ENCODE results near the gene IGFBP4.
A peak's percentile ranks its signal among the peaks of the same experiment; 100 is the strongest.

IGFBP4 gene

DNA sequence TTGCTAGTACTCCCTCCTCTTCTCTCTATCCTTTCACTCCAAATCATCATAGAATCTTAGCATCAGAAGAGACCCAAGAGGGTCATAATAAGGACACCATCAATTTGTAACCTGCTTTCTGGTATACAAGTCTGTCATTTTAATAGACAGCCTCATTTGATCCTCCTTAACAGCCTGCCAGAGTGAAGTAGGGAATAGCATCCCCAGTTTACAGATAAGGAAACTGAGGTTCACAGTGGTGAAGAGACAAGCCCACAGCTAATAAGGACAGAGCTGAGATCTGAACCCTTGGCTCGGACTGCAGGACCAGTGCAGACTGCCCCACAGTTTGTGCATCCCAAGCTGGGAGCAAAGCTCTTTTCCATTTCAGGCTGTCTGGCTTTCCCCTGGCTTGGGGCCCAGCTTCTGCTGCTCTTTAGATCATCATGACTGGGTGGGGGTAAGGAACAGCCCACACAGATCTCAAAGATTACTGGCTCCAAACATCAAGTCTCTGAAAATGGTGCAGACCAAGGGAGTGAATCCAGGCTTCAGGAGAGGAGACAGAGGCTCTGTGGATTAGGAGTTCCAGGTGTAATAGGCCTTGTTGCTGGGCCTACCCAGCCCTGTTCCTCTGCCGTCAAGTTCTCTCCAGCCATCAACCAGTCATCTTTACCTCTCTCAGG, 10.3 kb upstream of the IGFBP4 start:
- peak; percentile 3 for DNase-seq (ENCODE audit: low spot score)

DNA sequence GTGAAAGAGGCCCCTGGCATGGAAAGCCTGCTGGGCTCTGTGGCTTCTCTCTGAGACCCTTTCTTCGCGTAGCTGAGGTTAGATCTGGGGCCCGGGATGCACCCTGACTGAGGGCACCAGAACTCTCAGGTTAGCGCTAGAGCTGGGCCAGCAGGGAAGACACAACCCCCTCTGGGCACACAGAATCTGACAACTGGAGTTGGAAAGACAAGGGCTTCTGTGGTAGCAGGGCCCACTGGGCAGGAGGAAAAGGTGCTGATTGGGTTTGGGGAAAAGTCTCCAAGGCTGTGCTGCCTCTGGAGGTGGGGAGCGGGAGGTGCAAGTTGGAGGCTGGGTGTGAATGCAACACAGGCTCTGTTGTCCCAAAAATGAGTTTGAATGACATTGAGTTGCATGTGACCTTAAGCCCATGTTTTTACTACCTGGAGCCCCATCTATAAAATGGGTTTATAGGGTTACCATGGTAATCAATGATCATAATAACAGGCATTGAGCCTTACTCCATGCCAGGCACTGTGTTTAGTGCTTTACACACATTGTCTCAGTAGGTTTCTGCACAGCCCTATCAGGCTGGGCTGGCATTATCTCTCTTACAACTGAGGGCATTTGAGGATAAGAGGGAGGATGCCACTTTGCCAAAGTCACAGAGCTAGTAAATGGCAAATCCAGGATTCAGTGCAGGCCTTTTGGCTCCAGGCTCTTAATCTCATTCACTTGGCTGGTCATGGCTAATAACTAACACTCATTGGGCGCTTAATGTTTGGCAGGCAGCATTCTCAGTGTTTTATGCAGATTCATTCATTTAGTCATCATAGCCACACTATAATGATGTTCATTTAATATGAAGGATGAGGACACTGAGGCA, 9.5 kb upstream of the IGFBP4 start:
- DNase-seq (ENCODE audit: low spot score): peak; percentile 72

DNA sequence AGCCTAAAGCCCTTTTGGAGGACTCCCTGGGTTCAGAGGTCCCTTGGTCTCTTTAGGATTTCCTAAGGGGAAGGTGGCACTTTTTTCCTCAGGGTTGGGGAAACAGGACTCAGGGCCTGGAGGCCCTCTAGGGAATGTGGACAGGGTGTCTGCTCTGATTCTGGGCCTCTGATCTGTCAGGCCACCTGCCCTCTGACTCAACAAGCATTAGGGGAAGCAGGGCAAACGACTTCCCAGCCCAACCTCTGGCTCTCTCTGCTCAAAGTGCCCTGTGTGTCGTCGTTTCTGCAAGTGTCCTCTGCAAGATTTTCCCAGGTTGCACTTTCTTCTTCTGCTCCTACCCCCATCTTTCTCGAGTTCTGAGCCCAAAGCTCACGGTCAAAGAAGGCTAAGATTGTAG, 6.6 kb upstream of the IGFBP4 start:
- no peak for DNase-seq (ENCODE audit: low spot score)

DNA sequence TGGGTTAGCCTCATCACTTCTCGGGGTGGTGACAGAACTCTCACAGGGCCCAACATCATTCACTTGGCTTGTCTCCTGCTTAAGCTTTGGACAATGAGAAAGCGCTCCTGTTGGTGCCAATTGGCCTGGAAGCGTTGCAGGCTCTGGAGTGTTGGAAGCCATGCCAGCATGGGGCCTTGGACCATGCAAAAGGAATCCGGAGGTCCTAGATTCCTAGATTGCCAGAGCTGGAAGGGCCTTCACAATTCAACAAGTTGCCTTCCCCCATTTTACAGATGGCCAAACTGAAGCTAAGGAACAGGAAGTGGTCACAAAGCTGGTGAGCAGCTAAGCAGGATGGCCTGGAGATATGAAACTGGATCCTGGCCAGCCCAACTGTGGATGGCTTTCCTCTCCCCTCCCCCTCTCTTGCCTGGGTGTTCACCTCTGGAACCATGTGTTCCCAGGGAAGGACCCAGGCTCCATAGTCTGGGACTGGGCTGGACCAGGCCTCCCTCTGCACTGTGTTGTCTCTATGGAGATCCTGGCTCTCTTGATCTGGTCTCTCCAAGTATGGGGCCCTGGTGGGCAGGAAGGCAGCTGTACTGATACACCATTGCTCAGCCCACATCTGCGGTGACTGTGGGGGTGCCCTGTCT, 6.0 kb upstream of the IGFBP4 start:
- DNase-seq (ENCODE audit: low spot score): no peak

DNA sequence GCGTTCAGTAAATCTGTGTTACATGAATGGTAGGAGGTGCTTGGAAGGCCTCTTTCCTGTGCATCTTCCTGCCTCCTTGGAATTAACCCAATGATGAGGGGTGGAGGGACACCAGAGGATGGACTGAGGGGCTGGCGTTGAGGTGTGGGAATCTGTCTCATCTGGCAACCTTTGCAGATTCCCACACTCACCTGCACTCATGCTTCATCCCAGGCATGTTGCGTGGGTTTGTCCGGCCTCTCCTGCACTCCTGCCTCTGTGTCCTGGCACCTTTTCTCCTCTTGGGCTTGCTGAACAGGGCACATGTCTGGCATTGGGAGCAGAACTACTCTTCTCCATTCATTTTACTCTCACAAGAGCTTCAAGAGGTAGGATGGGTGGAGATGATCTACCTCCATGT, 3.1 kb upstream of the IGFBP4 start:
- DNase-seq (ENCODE audit: low spot score): no peak

DNA sequence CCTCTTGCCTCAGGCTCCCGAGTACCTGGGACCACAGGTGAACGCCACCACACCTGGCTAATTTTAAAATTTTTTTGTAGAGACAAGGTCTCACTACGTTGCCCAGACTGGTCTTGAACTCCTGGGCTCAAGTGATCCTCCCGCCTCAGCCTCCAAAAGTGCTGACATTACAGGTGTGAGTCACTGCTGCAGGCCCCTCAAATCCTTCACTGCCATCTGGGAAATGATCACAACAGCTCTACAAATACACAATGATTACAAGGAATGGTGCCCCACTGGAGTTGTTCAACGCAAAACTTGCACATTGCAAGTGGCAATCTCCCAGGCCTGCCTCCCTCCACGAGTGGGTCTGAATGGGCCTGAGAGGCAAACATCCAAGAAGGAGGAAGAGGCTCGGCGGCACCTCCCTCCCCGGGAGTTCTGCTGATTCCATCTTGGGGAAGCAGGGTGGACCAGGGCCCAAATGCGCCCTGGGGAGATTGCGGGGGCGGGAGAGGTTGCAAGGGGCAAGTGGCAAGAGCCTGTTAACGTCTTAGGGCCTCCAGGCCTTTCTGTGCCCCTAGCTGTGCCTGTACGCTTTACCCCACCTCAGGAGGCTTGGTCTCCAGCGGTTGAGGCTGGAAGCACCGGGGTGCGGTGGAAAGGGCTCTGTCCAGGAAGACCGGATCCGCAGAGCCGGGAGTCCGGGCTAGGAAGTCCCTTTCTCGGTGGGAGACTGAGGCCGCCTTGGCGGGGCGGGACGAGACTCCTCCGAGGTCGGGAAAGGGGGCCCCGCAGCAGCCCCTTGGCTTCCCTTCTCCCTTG, 656 bp upstream of the IGFBP4 start:
- no peak for DNase-seq (ENCODE audit: low spot score)

DNA sequence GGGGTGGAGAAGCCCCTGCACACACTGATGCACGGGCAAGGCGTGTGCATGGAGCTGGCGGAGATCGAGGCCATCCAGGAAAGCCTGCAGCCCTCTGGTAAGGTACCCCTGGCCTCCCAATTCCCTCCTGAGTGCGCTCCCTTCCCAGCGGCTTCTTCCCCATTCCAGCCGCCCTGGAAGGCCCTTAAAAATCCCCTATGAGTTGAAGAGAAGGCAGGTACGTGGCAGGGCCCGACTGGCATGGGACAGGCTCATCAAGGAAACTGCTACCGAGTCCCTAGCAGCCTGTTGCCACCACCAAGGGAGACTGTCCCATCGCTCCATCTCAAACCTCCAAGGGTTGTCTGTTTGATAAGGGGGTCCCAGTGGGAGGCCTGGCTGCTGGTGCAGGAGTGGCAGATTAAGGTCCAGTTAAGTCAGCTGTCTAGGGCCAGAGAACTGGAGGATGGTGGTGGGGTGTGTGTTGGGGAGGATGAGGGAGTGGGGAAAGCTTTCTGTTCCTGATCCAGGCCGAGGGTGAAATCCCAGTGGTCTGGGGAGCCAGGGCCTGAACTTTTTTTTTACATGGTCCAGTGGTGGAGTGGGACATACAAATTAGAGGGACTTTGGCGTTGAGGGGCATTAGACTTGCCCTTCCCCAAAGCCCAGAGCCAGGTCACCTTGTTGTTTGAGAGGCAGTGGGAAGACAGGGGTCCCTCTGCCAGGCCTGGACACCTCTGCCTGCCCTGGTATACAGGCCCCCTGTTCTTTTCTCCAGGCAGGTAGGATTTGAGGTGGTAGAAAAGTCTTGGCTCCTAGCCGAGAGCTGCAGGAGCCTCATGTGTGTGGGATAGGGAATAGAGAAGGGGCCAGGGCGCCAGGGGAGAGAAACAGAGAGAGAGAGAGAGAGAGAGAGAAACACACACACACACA, 994 bp downstream of the IGFBP4 start:
- DNase-seq (ENCODE audit: low spot score): no peak

DNA sequence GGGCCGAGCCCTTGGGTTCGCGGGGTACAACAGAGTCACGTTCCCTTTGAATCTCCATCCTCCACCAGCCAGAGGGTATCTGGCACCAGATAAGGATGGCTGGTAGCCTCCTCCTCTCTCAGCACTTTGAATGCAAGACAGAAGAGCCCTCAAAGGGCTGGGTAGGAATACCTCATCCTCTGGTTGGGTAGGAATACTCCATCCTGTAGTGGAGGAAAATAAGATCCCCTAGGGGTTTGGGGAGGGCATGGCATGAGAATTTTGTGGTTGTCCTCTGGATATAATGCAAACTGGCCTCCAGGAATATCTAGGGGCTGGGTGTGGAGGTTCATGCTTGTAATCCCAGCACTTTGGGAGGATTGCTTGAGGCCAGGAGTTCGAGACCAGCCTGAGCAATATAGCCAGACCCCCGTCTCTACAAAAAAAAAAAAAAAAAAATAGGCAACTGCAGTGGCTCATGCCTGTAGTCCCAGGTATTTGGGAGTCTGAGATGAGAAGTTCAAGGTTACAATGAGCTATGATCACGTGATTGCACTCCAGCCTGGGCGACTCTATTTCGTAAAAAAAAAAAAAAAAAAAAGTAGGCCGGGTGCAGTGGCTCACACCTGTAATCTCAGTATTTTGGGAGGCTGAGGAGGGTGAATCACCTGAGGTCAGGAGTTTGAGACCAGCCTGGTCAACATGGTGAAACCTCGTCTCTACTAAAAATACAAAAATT, 2.7 kb downstream of the IGFBP4 start:
- DNase-seq (ENCODE audit: low spot score): no peak

DNA sequence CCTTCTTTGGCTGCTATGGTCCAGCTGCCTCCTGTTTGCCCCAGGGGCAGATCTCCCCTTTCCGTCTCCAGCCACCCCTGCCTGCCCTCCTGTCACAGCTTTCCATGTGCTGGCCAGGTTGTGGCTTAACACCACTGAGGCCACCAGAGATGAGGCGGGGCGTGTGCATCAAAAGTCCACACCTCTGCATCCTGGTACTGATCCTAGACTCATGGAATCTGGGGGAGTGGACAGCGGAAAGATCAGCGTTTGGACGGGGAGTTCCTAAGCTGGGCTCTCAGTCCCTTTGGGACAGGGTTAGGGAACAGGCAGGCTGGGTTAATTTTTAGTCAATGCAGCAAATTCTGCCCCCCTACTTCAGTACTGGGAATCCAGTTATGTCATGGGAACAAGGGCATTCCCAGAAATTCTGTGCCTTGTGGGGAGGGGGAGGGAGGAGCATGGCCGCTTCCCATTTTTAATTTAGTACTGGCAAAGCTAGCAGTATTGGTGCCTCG, 3.9 kb downstream of the IGFBP4 start:
- no peak for DNase-seq (ENCODE audit: low spot score)

DNA sequence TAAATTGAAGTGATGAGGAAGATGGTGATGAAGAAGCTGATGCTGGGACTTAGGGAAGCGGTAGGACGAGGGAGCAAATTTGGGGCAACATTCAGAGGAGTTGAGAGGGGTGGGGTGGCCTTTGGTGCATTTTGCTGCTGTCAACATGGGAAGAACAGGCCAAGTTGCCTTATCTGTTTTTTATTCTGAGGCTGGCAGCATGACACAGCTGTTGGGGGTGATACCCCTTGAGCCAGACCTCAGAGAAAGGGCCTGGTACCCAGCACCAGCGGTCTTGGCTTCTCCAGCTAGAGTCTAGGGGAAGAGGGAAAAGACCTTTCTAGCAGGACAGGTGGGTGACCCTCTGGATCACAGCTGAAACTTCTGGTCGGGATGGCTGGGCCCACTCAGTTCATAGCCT, 4.6 kb downstream of the IGFBP4 start:
- no peak for DNase-seq (ENCODE audit: low spot score)

DNA sequence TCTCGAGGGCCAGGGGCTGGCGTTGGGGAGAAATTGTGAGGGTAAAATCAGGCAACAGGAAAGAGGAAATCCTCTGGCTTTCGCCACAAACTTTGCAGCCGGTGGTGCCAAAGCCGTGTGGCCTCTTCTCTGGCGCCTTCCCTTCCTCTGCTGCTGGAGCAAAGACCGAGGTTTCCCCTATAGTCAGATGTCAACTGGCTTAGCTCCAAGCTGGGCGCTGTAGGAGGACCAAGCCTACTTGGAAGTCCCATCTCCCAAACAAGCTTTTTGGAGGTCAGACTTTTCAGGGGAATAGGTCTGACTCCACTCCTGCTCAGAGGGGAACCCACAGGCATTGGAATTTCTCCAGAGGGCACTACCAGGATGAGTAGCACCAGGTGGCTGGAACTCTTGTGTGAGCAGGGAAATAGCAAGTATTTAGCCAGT, 5.0 kb downstream of the IGFBP4 start:
- no peak for DNase-seq (ENCODE audit: low spot score)

DNA sequence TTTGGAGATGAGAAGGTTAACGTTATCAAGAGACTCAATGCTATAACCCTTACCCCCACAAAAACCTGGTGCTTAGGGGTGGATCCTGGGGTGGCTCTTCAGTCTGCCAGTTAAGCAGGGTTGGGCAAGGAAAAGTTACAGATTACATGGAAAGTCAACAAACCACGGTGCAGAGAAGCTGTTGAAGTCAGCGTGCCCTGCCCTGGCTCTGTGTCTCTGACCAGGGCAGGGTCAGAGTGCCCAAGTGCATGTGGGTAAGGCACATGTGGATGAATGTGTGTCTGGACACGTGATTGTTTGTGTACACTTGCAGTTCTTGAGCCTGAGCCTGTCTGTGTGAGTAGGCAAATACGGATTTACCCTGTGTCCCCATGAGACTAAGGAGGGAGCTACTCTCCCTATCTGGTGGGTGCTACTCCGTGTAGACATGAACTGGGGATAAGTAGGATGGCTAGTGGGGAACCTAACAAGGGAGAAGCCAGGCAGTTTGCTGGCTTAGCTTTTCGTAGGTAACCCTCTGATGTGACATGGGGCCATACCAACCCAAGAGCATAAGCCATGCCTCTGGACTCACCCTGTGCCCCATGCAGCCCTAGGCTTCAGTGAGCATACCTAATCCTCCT, 5.5 kb downstream of the IGFBP4 start:
- DNase-seq (ENCODE audit: low spot score): no peak

DNA sequence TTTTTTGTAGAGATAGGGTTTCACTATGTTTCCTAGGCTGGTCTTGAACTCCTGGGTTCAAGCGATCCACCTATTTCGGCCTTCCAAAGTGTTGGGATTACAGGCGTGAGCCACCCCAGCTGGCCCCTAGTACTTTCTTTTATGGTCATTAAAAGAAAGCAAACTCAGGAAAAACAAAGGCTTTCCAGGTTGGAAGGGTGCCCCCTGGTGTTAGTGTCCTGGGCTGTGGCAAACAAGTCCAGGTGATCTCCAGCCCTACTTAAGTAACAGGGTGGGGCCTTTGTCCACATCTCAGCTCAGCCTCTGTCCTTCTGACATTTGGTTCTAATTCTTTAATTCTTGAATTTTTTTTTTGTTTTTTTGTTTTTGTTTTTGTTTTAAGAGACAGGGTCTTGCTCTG, 6.9 kb downstream of the IGFBP4 start:
- DNase-seq (ENCODE audit: low spot score): peak; percentile 72

DNA sequence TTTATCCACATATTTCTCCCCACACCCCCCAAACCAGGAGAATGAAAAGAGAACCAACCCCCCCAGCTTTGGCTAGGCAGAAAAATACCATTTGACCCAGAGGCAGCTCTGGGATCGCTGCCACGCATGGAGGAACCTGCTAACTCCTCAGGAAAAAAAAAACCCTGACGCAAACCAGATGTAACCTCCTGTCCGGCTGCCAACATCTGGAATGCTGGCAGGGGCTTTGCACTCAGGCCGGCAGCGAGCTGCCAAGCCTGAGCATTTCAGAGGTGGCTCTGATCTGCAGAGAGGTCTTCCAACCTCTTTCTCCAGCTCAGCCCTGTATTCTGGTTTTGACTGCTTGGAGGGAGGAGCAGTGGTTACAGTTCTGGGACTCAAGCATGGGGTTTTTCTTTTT, 8.2 kb downstream of the IGFBP4 start:
- DNase-seq (ENCODE audit: low spot score): no peak

DNA sequence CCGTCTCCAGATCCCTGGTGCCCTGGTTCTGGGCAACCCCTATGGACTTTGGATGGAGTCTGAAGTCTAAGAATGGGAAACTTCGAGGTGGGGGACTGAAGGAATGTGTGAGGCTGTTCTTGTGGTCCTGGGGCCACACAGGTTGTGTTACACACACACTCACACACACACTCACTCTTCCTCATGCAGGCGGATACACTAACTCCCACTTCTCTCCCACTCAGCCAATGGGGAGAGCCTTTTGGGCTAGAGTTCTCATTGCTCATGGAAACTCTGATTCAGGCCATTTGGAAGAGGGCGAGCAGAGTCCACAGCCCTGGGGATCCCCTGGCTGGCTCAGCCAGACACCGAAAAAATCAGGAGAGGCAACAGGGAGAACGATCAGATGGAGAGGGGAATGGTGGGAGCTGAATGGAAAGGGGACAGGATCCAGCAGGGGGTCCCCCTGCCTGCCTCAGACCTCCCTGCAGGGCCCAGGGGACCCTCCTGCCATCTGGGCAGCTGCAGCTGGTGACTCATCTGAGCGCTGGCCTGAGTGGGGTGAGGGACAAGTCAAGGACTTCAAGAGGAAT, 9.1 kb downstream of the IGFBP4 start:
- DNase-seq (ENCODE audit: low spot score): no peak

DNA sequence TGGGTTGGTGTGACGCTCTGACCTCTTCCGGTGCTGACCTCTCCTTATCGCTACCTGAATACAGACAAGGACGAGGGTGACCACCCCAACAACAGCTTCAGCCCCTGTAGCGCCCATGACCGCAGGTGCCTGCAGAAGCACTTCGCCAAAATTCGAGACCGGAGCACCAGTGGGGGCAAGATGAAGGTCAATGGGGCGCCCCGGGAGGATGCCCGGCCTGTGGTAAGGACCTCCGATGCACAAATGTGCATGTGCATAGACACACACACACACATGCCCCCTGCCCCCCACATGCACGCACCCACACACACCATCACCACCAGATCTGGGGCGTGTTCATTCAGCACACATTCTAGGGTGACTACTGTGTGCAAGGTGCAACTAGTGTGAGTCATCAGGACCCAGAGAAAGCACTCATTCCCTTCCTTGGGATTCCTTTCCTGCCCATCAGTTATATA, 9.7 kb downstream of the IGFBP4 start:
- no peak for DNase-seq (ENCODE audit: low spot score)

DNA sequence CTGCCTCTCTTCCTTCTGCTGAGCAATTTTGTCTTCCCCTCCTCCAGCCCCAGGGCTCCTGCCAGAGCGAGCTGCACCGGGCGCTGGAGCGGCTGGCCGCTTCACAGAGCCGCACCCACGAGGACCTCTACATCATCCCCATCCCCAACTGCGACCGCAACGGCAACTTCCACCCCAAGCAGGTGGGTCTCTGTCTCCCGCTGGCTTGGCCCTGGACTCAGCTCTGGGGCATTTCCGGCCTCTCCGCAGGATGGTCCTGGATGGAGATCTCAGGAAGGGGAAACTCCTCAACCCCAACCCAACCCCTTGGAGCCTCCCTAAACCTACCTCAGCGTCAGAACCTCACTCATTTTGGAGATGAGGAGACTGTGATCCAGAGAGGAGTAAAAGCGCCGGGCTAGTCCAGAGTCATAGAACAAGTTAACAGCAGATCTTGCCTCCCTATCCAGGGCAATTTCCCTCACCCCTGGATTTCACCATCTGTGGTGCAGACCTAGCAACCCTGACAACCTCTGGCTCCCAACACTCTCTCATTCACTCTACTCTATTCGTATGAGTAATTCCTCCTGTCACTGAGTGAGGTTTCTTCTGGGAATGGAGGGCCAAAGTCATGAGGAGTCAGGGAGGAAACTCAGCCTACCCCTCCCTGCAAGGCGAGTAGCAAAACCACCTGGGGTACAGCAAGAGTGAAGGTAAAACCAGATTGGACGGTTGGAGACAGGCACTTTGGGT, 10.8 kb downstream of the IGFBP4 start:
- no peak for DNase-seq (ENCODE audit: low spot score)

DNA sequence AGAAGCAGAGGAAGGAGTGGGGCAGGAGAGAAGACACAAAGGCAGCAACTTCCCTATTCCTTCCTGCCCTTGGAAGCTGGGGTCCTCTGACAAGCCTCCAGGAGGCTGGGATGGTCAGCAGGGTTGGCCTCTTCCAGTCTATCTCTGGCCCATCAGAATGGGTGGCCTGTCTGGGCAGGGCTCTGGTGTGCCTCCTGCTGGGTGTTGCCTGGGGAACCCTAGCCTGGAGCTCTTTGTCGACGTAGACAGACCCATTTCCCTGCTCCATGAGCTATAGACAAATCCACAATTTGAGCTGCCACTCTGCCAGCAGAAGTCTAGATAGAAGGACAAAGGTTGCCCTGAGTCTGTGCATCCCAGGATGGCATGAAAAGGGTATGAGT, 11.4 kb downstream of the IGFBP4 start:
- no peak for DNase-seq (ENCODE audit: low spot score)
